Measurements from ENCODE around the gene ESRRG.

DNA sequence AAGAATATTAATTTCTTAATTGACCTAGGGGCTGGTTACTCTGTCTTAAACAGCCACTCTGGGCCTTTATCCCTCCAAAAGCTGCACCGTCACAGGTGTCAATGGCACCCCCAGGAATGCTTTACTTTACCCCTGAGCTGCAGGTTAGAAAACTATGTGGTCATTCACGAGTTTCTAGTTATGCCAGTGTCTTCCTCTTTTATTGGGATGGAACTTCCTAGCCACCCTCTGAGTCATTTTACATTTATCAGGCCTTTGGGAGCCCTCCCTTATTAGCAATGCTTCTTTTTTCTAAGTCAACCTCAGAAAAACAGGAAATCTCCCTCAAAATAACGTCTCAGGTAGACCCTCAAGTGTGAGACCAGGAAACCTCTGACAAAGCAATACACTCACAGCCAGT lies 240.6 kb downstream of the ESRRG start:
- TF ChIP-seq, protein P1, sequence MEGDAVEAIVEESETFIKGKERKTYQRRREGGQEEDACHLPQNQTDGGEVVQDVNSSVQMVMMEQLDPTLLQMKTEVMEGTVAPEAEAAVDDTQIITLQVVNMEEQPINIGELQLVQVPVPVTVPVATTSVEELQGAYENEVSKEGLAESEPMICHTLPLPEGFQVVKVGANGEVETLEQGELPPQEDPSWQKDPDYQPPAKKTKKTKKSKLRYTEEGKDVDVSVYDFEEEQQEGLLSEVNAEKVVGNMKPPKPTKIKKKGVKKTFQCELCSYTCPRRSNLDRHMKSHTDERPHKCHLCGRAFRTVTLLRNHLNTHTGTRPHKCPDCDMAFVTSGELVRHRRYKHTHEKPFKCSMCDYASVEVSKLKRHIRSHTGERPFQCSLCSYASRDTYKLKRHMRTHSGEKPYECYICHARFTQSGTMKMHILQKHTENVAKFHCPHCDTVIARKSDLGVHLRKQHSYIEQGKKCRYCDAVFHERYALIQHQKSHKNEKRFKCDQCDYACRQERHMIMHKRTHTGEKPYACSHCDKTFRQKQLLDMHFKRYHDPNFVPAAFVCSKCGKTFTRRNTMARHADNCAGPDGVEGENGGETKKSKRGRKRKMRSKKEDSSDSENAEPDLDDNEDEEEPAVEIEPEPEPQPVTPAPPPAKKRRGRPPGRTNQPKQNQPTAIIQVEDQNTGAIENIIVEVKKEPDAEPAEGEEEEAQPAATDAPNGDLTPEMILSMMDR (IDR thresholded peaks at IDR 0.05; ENCODE audit: low read length), result no peak
- no peak for TF ChIP-seq EZH2 (IDR thresholded peaks at IDR 0.05; ENCODE audit: borderline replicate concordance, low read length)

Data from OCI-LY1 (cell line).